Keratinocyte (primary cell): ENCODE results near the gene WFDC10B.

Source experiments
- CTCF ChIP-seq, 3 experiments: IDR thresholded peaks in 1 of 3; conservative IDR thresholded peaks in 1 of 3; optimal IDR thresholded peaks in 1 of 3; 2 replicates in 2 of 3; 3 replicates in 1 of 3; pipeline versions ENCODE3 to v1.5.1; 2011; ENCODE audit warnings: low read length in 3 of 3, mild to moderate bottlenecking in 3 of 3, moderate library complexity in 2 of 3, control low read depth in 1 of 3, inconsistent platforms in 1 of 3; ENCODE audit not compliant: insufficient read depth in 2 of 3; ENCODE audit errors: extremely low read depth in 1 of 3
- EZH2 ChIP-seq: IDR thresholded peaks from one replicate; pipeline ENCODE4 v1.6.1; 2012; ENCODE audit warnings: inconsistent platforms, mild to moderate bottlenecking, low read length, moderate library complexity

DNA sequence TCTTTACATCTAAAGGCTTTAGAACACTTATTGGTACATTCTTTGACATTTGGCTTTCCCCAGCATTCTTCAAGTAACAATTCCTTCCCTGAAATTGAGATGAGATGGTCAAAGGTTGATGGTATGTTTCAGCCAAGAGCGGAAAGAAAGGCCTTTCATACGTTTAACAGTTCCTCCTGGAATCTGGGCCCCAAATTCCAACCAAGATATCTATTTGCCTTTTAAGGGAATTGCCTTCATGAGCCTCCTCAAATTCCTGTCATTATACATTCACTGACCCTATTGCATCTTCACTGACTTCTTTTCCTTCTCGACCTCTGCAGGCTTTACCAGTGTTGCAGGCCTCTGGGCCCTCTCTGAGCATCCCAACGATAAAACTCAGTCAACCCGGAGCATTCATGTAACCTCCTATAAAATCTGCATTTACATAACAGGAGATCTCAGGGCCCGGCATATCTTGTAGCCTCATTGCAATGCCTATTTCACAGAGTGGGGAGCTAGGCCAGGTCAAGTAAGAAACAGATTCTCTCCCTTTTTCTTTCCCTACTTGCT, 55.4 kb downstream of the WFDC10B start:
- TF ChIP-seq EZH2 (no peak), CTCF (optimal IDR thresholded peaks at IDR 0.05 in 1 of 3, IDR thresholded peaks at IDR 0.05 in 1 of 3, conservative IDR thresholded peaks at IDR 0.05 in 1 of 3; ENCODE audit: extremely low read depth in 1 of 3, insufficient read depth in 2 of 3, low read length in 3 of 3) (no peak)
